ENCODE results near the gene TMEM82. TPM values are rescaled to one million over a fixed set of nuclear protein-coding genes. Genes with fewer than 3 reads are reported as not detected.

TMEM82 gene
- total RNA-seq, 1 donor from 2014 or later = not detected

DNA sequence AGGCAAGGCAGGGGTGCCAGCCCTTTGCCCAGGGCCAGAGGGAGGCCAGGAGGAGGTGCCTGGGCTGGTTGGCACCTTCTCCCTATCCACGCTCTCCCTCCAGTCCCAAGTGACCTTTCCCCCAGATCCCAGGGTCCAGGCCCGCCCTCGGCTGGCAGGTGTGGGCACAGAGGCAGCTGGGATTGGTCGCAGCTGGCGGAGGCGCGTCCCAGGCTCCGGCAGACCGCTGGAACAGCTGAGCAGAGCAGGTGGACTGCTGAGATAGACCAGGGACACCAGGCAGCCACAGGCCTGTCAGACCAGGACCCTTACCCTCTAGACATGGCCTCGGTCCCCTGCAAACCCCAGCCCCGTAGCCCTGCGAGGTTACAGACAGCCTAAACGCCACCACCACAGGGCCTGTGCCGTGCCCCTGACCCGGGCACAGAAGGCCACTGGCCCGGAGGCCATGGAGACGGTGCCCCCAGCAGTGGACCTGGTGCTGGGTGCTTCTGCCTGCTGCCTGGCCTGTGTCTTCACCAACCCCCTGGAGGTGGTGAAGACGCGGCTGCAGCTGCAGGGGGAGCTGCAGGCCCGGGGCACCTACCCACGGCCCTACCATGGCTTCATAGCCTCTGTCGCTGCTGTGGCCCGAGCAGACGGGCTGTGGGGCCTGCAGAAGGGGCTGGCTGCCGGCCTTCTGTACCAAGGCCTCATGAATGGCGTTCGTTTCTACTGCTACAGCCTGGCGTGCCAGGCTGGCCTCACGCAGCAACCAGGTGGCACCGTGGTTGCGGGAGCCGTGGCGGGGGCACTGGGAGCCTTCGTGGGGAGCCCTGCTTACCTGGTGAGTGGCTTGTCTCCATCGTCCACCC is 6.0 kb upstream of the TMEM82 start, which contains the start of gene SLC25A34:
Gene SLC25A34, plus strand, starts transcription at position 221 of the 854 bp plus-strand sequence. Its CDS starts 228 bp downstream, at position 449.
- DNase-seq (ENCODE audit: low spot score) = no peak

DNA sequence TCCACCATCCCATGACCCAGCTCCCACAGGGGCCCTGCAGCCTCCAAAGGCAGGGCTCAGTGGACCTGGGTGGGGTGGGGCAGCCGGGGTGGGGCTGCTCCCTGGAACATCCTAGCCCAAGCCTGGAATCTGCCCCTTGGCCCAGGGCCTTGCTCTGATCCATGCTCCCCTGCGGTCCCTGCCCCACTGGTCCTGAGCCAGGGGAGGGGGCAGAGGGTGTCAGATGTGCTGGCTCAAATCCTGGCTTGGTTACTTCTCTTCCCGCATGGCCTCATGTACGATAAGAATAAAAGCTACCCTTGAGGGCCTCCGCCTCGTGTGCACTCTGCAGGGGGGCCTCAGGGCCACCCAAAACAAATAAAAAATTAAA is 5.4 kb upstream of the TMEM82 start:
- no peak for DNase-seq (ENCODE audit: low spot score)

DNA sequence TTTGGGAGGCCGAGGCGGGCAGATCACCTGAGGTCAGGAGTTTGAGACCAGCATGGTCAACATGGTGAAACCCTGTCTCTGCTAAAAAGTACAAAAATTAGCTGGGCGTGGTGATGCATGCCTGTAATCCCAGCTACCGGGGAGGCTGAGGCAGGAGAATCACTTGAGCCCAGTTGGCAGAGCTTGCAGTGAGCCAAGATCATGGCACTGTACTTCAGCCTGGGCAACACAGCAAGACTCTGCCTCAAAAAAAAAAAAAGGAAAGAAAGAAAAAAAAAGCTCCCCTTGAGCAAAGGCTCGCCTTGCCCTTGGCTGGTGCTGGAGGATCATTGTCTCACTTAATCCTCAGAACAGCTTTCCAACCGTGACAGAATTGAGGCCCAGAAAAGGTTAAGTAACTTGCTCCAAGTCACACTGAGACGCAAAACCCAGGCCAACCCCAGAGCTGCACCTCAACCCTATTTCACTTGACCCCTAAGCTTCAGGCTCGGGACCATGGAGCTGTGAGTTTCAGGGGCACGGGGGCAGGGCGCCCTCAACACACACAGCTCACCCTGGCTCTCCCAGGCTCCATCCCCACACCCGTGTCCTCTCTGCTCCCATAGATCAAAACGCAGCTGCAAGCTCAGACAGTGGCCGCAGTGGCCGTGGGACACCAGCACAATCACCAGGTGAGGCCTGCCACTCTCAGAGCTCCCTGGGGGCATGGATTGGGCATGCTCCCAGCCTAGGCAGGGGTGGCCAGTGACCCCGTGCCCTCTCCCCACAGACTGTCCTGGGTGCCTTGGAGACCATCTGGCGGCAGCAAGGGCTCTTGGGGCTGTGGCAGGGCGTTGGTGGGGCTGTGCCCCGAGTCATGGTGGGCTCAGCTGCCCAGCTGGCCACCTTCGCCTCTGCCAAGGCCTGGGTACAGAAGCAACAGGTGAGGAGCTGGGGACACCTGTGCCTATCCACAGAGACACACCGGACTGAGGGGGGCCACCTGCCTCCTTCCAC is 4.7 kb upstream of the TMEM82 start:
- no peak for DNase-seq (ENCODE audit: low spot score)

DNA sequence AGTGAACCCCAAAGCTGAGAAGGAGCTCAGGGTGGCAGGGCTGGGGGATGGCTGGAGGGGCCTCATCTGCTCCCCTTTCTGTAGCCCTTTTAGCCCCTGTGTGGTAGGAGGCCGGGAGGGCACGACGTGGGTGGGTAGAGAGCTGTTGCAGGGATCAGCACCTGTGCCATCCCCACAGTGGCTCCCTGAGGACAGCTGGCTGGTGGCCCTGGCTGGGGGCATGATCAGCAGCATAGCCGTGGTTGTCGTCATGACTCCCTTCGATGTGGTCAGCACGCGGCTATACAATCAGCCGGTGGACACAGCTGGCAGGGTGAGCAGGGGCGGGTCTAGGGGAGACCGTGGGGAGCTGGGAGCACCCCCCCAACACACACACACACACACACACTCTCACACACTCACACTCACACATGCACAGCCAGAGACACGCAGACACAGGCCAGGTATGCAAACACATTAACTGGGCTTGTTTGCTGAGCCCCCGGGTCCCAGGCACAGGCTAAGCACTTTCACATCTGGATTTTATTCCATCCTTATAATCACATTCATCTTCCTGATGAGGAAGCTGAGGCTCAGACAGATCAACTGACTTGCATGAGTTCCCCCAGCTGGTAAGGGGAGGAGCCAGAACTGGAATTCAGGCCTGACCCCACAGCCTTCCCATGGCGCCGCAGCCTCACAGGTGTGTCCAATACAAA is 3.7 kb upstream of the TMEM82 start:
- DNase-seq (ENCODE audit: low spot score) = no peak

DNA sequence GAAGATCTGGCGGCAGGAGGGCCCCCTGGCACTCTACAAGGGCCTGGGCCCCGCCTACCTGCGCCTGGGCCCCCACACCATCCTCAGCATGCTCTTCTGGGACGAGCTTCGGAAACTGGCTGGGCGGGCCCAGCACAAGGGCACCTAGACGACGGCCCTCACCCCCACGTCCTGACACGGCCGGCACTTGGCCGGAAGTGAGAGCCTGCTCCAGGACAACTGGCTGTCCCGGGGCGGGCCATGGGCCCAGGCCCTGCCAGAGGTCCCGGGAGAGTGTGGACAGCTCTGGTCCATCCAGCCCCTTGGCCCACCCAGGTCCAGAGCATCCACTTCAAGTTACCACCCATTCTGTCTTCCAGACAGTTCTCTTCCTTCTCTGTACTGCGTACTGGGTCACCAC is 3.0 kb upstream of the TMEM82 start:
- DNase-seq (ENCODE audit: low spot score) = no peak

DNA sequence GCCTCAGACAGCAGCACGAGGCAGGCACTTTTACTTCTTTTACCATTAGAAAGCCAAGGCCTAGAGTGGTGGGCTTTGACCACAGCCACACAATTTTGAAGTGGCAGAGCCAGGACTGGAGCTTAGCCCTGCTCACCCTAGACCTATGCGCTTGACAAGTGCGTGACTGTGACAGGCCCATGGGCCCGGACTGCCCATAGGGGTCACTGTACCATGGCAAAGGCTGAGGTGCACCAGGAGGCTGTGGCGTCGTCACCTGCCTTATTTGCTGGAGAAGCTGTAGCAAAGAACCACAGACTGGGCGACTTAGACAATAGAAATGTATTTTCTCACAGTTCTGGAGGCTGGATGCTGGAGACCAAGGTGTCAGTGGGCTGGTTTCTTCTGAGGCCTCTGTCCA is 2.6 kb upstream of the TMEM82 start:
- DNase-seq (ENCODE audit: low spot score) = no peak

DNA sequence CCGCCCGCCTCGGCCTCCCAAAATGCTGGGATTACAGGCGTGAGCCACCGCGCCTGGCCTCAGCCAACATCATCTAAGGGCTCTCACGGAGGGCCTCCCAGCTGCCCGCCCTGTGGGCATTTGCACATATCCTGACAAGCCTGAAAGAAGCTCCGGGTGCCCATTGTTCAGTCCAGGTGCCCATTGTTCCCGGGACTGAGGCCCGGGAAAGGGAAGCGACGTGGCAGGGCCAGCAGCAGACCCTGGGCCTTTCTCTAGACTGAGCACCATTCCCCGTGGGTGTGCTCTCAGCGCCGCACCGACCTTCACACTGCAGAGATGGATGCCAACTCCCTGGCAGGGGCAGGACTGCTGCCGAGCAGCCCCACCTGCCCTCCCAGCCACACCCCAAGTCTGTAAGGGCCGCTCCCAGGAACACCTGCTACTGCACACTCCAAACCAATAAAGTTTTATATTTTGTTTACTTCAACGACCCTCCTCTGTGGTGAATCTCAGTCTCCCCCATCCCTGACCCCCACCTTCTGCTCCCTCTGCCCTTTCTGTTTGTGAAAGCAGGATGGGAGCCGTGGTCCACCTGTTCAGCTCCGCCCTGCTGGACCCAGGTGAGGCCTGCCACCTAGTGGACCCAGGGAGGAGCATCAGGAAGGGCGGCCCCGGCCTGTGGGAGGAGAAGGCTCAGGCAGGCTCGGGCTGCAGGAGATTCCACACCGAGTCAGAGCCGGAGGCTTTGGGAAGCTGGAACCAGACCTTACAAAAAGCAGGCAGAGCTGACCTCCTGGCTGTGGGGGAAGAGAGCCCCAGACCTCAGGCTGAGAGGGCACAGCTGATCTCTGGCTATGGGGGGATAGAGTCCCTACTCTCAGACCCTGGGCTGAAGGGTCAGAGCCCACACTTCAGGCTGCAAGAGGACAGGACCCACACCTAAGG is 1.1 kb upstream of the TMEM82 start:
- peak; percentile 79 for DNase-seq (ENCODE audit: low spot score)

DNA sequence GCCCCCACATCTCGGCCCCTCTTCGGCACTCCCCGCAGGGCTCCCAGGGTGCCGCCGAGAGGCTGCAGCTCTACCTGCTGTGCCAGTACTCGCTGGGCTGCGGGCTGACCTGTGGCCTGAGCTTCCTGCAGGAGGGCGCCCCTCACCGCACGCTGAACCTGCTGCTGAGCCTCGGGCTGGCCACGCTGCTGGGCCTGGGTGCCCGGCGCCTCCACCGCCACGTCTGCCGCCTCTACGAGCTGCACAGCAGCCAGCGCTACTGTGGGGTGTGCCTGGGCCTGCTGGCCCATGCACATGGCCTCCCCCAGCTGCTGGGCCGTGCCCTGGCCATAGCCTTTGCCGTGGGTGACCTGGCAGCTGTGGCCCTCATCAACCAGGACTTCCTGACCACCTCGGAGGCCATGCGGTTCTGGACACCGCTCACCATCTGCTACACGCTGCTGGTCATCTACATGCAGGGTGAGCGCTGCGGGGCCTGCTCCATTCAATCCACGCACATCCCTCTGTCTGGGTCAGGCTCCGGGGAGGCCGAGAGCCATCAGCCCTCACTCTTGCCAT is 1.9 kb downstream of the TMEM82 start:
- no peak for DNase-seq (ENCODE audit: low spot score)

DNA sequence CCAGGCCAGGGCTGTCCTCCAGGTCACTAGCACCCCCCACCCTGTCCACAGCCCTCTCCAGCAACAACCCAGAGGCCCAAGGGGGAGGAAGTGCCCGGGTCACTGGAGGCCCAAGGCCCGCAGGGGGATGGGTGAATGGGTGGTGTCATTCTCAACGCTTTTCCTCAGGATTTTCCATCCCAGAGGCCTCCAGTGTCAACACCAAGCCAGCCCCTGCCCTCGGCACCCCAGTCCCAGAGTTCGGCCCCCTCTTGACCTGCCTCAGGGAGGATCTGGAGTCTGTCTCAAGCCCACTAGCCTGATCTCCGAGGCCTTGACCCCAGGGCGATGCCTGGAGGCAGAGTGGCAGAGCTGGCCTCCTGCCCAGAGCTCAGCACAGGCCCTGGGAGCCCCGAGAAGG is 5.1 kb downstream of the TMEM82 start:
- DNase-seq (ENCODE audit: low spot score) = no peak

DNA sequence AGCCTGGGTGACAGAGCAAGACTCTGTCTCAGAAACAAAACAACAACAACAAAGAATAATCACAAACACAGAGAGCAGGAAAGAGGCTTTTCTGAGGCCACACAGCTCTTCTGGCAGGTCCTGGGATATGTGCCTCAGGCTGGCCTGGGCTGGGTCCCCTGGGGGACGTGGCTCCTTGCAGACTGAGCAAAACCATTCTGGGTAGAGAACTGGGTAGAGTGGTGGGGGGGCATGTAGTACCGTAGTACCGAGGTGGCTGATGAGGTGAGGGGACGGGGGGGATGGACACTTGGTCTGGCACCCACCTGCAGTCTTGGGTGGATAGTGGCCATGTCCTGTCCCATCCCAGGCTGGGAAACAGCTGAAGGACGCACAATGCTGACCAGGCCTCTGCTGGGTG is 6.0 kb downstream of the TMEM82 start:
- DNase-seq (ENCODE audit: low spot score) = no peak

DNA sequence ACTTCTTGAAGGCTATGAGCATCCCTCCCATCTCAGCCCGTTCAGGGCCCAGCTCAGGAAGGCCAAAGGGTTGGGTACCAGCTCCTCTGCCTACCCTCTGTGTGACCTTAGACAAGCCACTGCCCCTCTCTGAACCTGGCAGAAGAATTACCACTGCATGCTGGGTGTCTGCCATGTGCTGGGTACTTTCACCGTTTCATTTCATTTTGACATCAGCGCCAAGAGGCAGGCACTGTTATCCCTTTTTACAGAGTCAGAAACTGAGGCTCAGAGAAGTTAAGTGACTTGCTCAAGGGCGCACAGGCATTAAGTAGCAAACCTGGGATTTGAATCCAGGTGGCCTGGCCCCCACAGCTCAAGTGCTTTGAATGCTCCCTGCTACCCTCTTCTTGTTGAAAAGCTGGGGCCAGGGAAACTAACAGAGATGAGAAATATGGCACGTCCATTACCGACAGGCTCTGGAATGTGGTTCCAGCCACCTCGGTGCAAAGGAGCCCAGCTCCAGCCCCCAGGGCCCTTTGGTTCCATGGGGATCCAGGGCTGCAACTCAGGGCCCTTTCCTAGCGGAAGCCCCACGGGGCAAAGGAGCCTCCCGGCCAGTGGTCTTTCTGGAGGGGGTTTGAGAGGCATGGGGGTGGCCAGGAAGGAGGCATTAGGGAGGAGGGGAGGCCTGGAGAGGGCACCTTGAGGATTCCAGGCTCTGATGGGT is 6.5 kb downstream of the TMEM82 start:
- no peak for DNase-seq (ENCODE audit: low spot score)

DNA sequence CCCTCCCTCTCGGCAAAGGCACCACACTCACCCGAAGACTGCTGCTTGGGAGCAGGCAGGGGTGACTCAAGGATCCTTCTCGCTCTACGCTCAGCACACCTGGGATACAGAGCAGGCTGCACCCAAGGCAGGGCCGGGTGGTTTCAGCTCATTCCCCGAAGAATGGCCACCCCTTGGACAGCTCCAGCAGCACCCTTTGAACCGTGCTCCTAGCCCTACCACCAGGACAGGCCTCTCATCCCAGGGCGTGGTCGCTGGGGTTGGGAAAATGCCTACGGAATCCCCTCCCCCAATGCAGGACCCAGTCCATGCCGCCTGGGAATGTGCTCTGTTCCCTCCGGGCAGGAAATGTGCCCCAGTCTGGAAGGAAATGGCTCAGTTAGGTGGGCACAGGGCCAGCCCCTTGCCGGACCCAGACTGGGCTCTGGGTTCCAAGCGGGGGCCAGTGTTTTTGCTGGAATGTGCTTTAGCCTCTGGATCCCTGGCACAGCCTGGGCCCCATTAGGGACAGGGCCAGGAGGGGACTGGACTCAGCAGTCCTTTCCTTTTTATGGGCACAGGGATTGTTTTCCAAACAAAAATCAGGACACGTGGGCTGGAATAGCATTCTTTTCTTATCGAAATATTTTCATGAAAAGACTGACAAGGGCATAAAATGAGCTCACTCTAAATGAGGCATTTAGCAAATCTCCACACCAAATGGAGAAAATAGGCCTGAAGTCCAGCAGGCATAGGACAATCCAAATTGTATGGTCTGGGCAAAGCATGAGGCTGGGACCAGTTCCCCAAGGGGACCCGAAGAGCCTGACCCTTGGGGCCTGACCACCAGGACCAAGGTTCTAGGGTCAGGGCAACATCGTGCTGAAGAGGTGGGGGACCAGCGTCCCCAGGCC is 7.3 kb downstream of the TMEM82 start:
- DNase-seq (ENCODE audit: low spot score) = peak; percentile 72

DNA sequence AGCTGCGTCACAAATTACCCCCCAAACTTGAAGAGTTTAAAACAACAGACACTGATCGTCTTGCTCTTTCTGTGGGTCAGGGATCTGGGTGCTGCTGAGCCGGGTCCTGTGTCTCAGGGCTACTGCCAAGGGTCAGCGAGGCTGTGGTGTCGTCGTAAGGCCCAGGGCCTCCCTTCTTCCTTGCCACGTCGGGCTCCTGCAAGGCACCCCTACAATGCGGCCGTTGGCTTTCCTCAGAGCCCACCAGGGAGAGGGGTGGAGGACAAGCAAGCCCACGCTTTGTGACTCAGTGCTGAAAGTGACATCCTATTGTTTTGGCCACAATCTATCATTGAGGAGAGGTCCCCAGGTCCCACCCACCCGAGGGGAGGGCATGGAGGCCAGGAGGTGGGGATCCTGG is 8.6 kb downstream of the TMEM82 start:
- DNase-seq (ENCODE audit: low spot score) = no peak

DNA sequence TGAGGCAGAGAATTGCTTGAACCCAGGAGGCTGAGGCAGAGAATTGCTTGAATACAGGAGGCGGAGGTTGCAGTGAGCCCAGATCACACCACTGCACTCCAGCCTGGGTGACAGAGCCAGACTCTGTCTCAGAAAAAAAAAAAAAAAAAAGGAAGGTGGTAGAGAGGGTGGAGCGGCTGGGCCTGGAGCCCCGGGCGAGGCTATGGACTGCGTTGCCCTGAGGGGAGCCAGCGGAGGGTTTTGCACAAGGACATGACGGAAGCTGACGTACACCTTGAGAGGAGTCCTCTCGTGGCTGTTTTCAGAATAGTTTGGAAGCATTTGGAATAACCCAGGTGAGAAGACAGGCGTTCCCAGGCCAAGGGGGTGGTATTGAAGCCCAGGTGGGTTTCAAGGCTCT is 9.4 kb downstream of the TMEM82 start:
- DNase-seq (ENCODE audit: low spot score) = no peak

DNA sequence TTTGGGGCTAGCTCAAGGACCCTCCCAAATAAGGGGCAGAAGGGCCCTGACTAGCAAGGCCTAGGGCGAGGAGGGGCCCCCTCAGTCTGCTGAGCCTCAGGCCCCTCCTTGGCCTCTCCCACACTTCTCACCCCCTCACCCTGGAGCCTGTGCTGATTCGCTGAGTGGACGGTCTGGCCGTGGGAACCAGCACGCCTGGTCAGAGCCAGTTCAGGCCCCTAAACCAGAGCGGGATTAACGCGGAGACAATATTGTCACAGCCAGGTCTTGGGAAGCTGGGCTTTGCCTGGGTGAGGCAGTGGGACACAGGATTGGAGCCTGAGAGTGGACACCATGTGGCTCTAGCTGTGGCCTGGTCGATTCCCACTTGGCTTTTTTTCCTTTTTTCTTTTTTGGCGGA is 11.5 kb downstream of the TMEM82 start:
- DNase-seq (ENCODE audit: low spot score) = no peak

DNA sequence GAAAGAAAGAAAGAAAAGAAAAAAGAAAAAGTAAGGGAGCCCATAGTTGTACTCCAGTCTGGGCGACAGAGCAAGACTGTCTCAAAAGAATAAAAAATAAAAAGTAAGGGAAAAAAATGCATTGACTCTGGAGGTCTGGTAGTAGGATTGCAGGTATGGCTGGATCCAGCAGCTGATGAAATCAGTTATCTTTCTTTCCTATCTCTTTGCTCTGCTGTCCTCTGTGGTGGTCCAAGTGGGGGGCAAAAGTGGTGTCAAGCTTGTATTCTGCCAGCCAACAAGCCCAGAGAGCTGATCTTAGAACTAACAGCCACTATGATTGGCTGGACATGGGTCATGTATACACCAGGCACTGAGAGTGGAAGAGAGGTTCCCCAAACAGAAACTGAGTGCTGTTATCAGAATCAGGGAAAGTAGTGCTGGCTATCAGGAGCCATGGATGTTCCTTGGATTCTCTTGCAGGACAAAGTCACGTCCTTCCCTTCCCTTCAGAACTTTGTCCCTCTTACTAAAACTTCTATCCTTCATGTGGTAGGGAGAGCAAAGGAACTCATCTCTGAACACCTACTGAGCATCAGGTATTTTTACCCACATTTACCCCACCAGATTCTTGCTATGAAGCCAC is 12.8 kb downstream of the TMEM82 start:
- no peak for DNase-seq (ENCODE audit: low spot score)

DNA sequence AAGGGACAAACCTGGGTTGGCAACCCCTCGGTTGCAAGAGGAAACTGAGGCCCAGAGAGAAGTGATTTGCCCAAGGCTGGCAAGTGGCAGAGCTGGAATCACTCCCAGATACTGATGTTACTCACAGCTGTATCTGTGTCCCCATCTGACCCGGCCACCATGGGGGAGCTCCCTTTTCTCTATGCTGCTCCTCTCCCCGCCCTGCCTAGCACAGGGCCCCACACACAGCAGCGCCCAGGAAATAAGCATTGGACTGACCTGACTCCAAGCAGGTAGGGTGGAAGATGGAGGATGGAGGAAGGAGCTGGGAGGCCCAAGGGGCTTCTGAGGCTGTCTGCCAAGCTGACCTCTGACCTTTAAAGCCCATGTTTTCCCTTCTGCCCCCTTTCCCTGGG is 13.3 kb downstream of the TMEM82 start:
- DNase-seq (ENCODE audit: low spot score) = no peak

All from umbilical cord (tissue), 2 donors.